PFSK-1 (cell line): ENCODE data around the gene DPYD.

Source experiments
- POLR2AphosphoS5 ChIP-seq: IDR thresholded peaks from 2 replicates; pipeline ENCODE4 v1.6.1; 2012; ENCODE audit warnings: low read depth, mild to moderate bottlenecking, control low read depth, low read length, moderate library complexity
- REST ChIP-seq, 2 experiments: IDR thresholded peaks; 2 replicates each; pipeline versions ENCODE4 v1.6.1 to v1.8.0; 2011 to 2012; ENCODE audit warnings: low read depth in 2 of 2, low read length in 2 of 2, control low read depth in 1 of 2, inconsistent platforms in 1 of 2, mild to moderate bottlenecking in 1 of 2, moderate library complexity in 1 of 2; ENCODE audit not compliant: insufficient read depth in 1 of 2
- SIN3A ChIP-seq: IDR thresholded peaks from 2 replicates; pipeline ENCODE4 v1.6.1; 2012; ENCODE audit warnings: mild to moderate bottlenecking, low read length, moderate library complexity, borderline replicate concordance; ENCODE audit not compliant: insufficient read depth
- TAF1 ChIP-seq: IDR thresholded peaks from 2 replicates; pipeline ENCODE4 v1.6.1; 2012; ENCODE audit warnings: low read length, control low read depth, borderline replicate concordance; ENCODE audit not compliant: insufficient read depth

DNA sequence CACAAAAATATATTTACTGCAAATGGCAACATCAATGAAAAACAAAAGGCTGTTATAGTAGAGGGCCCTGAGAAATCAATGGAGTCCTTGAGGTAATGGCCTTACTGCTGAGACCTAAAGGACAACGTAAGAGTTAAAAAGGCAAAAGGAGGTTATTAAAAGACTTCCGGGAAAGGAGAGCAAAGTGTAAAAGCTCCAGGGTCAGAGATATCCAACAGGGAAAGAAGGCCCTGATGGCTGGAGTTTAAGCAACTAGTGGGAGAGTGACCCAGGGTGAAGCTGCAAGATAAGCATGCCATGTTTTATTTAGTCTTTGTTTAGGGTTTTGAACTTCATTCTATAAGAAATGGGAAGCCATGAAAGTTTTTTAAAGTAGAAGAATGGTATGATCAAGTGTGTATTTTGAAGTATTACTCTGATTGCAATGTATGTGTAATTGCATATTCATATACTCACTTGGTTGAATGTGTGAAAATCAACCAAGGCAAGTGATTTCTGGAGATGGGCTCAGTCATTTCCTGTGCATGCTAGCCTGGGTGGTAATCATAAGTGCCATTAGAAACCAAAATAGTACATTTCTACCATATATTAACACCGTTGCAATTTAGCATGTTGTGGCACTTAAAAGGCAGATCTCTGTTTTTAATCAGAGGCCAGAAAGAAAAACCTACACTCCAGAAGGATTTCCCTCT, 5.3 kb upstream of the DPYD start:
- TF ChIP-seq POLR2AphosphoS5 (no peak), SIN3A (no peak), REST (IDR thresholded peaks at IDR 0.05; ENCODE audit: insufficient read depth in 1 of 2, low read depth in 2 of 2, low read length in 2 of 2) (no peak), TAF1 (no peak)
